ENCODE results near the gene NDUFS2.

NDUFS2 gene

GRCh38 chr1:161188381-161188780 lies 13.8 kb upstream of the NDUFS2 start:
- H3K4me3 ChIP-seq (ENCODE audit: low read depth, low read length) = no peak overlapping the region
- peaks cover 24% of the 10 kb centered on the region for H3K36me3 ChIP-seq
- H3K9me3 ChIP-seq (ENCODE audit: severe bottlenecking) = no peaks in the 10 kb centered on the region
- DNase-seq = no peak
- no peaks in the 10 kb centered on the region for H3K27me3 ChIP-seq (ENCODE audit: insufficient read depth, low read depth, severe bottlenecking)
- no peak overlapping the region for H3K27ac ChIP-seq
- TF ChIP-seq, protein P1, sequence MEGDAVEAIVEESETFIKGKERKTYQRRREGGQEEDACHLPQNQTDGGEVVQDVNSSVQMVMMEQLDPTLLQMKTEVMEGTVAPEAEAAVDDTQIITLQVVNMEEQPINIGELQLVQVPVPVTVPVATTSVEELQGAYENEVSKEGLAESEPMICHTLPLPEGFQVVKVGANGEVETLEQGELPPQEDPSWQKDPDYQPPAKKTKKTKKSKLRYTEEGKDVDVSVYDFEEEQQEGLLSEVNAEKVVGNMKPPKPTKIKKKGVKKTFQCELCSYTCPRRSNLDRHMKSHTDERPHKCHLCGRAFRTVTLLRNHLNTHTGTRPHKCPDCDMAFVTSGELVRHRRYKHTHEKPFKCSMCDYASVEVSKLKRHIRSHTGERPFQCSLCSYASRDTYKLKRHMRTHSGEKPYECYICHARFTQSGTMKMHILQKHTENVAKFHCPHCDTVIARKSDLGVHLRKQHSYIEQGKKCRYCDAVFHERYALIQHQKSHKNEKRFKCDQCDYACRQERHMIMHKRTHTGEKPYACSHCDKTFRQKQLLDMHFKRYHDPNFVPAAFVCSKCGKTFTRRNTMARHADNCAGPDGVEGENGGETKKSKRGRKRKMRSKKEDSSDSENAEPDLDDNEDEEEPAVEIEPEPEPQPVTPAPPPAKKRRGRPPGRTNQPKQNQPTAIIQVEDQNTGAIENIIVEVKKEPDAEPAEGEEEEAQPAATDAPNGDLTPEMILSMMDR (IDR thresholded peaks at IDR 0.05; ENCODE audit: low read depth, low read length) = no peak

DNA sequence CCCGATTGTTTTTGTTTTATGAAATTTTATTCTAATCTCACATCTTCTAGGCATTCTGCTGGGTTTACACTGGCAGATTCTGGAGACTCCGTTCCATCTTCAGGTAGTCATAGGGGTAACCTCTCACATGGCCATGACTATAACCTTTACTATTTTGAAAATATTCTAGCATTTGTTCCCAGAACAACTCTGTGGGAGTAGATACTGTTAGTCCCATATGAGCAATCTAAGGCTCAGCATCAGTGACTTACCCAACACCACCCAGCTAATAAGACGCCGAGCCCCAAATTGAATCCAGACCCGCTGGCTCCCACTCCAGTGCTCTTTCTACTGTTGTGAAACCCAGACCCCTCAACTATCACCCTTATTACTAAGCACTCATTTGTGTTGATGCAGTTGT lies 13.1 kb upstream of the NDUFS2 start:
- TF ChIP-seq, protein P1 (IDR thresholded peaks at IDR 0.05; ENCODE audit: low read depth, low read length) = no peak
- H3K27me3 ChIP-seq (ENCODE audit: insufficient read depth, low read depth, severe bottlenecking) = no peaks in the 10 kb centered on the region
- no peak overlapping the region for H3K27ac ChIP-seq
- peaks cover 26% of the 10 kb centered on the region for H3K36me3 ChIP-seq
- H3K9me3 ChIP-seq (ENCODE audit: severe bottlenecking) = no peaks in the 10 kb centered on the region
- DNase-seq = no peak
- H3K4me3 ChIP-seq (ENCODE audit: low read depth, low read length) = no peak overlapping the region

DNA sequence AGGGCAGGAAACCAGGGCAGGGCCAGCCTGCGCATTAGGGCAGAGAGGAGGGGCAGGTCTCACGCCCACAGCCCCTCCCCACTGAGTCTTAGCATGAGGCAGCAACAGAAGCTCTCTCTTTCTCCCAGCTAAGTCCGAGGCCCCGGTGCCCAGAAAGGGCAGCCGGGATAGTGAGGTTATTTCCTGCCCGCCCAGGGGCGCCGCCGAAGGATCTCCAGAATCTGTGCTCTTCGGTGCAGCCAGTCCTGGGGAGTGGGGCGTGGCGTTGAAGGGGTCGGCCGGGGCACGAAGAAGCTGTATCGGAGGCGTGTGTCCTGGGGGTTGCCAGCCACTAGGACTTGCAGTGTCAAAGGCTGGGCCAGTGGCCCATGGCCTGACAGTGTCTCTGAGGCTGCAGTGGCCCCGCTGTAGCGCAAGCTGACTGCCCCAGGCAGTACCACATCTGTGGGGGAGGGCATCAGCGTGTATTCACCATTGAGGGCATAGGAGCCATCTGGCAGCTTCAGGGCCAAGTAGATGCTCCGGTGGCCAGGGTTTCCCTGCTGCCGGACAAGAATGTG lies 11.1 kb upstream of the NDUFS2 start:
- Histone ChIP-seq H3K27ac (no peak overlapping the region), H3K36me3 (peaks cover 32% of the 10 kb centered on the region), H3K27me3 (ENCODE audit: insufficient read depth, low read depth, severe bottlenecking) (no peaks in the 10 kb centered on the region), H3K9me3 (ENCODE audit: severe bottlenecking) (no peaks in the 10 kb centered on the region), H3K4me3 (ENCODE audit: low read depth, low read length) (no peak overlapping the region)
- TF ChIP-seq, protein P1 (IDR thresholded peaks at IDR 0.05; ENCODE audit: low read depth, low read length) = no peak
- no peak for DNase-seq

GRCh38 chr1:161191971-161192370 lies 10.2 kb upstream of the NDUFS2 start:
- TF ChIP-seq, protein P1 (IDR thresholded peaks at IDR 0.05; ENCODE audit: low read depth, low read length) = no peak
- peaks cover 34% of the 10 kb centered on the region for H3K36me3 ChIP-seq
- no peaks in the 10 kb centered on the region for H3K9me3 ChIP-seq (ENCODE audit: severe bottlenecking)
- H3K27me3 ChIP-seq (ENCODE audit: insufficient read depth, low read depth, severe bottlenecking) = no peaks in the 10 kb centered on the region
- no peak for DNase-seq
- H3K27ac ChIP-seq = no peak overlapping the region
- no peak overlapping the region for H3K4me3 ChIP-seq (ENCODE audit: low read depth, low read length)

- Histone ChIP-seq H3K36me3 (peaks cover 34% of the 10 kb centered on the region), H3K27ac (peak overlapping the region; percentile 48), H3K4me3 (ENCODE audit: low read depth, low read length) (no peak overlapping the region), H3K9me3 (ENCODE audit: severe bottlenecking) (no peaks in the 10 kb centered on the region), H3K27me3 (ENCODE audit: insufficient read depth, low read depth, severe bottlenecking) (no peaks in the 10 kb centered on the region)
- TF ChIP-seq, protein P1 (IDR thresholded peaks at IDR 0.05; ENCODE audit: low read depth, low read length) = peak; percentile 99
- peak; percentile 85 for DNase-seq
Observed at GRCh38 chr1:161192476-161193465, 9.4 kb upstream of the NDUFS2 start.
